SK-N-SH (cell line): ENCODE measurements around the gene ANKS1B.

ENCODE experiments used
- CTCF ChIP-seq: fragments of 200-600 bp; sonication (generic); IDR thresholded peaks from 2 replicates; pipeline ENCODE4 v1.6.1; 2017; ENCODE audit warnings: antibody characterized with exemption, mild to moderate bottlenecking, moderate library complexity
- EZH2phosphoT487 ChIP-seq: fragments of 200-600 bp; sonication (generic); IDR thresholded peaks from 2 replicates; pipeline ENCODE4 v1.6.1; 2017; ENCODE audit warnings: low read depth, mixed run types, mild to moderate bottlenecking, antibody characterized with exemption, moderate library complexity, borderline replicate concordance
- IRF3 ChIP-seq: fragments of 150-350 bp; IDR thresholded peaks from 2 replicates; pipeline ENCODE4 v1.6.1; 2016; ENCODE audit warnings: mild to moderate bottlenecking, low read depth, low read length
- MXI1 ChIP-seq: IDR thresholded peaks from 2 replicates; pipeline ENCODE4 v1.6.1; 2012; ENCODE audit warnings: mild to moderate bottlenecking, low read depth, low read length, improper control_type of control experiment
- POLR2AphosphoS5 ChIP-seq: IDR thresholded peaks from 2 replicates; pipeline ENCODE4 v1.6.1; 2012; ENCODE audit warnings: low read depth, low read length

GRCh38 chr12:99983456-99984258 lies 1.1 kb downstream of the ANKS1B start:
- no peak for TF ChIP-seq CTCF
- TF ChIP-seq EZH2phosphoT487: no peak
- no peak for TF ChIP-seq IRF3
- TF ChIP-seq MXI1: no peak
- TF ChIP-seq POLR2AphosphoS5: no peak
